ENCODE results near the gene DALRD3. TPM values are rescaled to one million over a fixed set of nuclear protein-coding genes. Genes with fewer than 3 reads are reported as not detected.

The DALRD3 gene
- polyA plus RNA-seq, 2 of the 4 experiments (the other 2 are of a cell fraction), result 20.5 to 35.8 TPM

- peak in 1 of 2 experiments; percentile 4; a peak in 2 of 6 replicates for ATAC-seq
- peaks cover 25% of the 10 kb centered on the region for H3K4me1 ChIP-seq
- no peaks in the 10 kb centered on the region for H3K9me3 ChIP-seq
- CTCF ChIA-PET, result interaction anchor here (0.6 to 16.7 kb wide), 13 partner anchors 12 to 639 kb away, joined by 3 to 385 read pairs (median 4); partner anchors contain the start of genes ARIH2, DALRD3, IMPDH2 and NDUFAF3
- TF ChIP-seq JUNB (IDR thresholded peaks at IDR 0.05) (peak; percentile 24; the same call in 1 of the 2 replicates), E2F6 (IDR thresholded peaks at IDR 0.05; ENCODE audit: borderline replicate concordance, low read depth) (peak; percentile 87), MAX (IDR thresholded peaks at IDR 0.05) (peak; percentile 51), RNF2 (IDR thresholded peaks at IDR 0.05; ENCODE audit: borderline replicate concordance, low read depth) (no peak)
- peak overlapping the region; percentile 79 for H3K4me2 ChIP-seq
- H3K4me3 ChIP-seq, result peak overlapping the region; percentile 92
- 4% methylated on average over 4 of the region's 21 CpGs for WGBS (ENCODE audit: missing lambda C conversion rate)
- peak overlapping the region; percentile 93 to 97 for H3K27ac ChIP-seq
- FAIRE-seq, result no peak
- POLR2A ChIA-PET, result interaction anchor here (0.5 to 1.7 kb wide), 7 partner anchors 12 to 440 kb away, joined by 3 to 24 read pairs (median 3); partner anchors contain the start of genes IMPDH2, NDUFAF3, NICN1 and QRICH1
- DNase-seq (ENCODE audit: low read depth in 1 of 2, low spot score in 1 of 2), result no peak
These were observed 29.1 kb downstream of the DALRD3 start for GRCh38 chr3:48989126-48989795.

GRCh38 chr3:48985831-48986376, 32.5 kb downstream of the DALRD3 start:
- Histone ChIP-seq H3K4me2 (no peak overlapping the region), H3K9me3 (no peaks in the 10 kb centered on the region), H3K4me3 (no peak overlapping the region), H3K4me1 (peaks cover 12% of the 10 kb centered on the region), H3K27ac (no peak overlapping the region)
- ChIA-PET CTCF (interaction anchor here (0.9 to 16.7 kb wide), 3 partner anchors 12 to 300 kb away, joined by 3 to 385 read pairs (median 10); partner anchors contain the start of genes DALRD3, NCKIPSD, NDUFAF3 and WDR6), POLR2A (no interaction called here)
- TF ChIP-seq PBX3 (IDR thresholded peaks at IDR 0.05) (no peak), FOSL2 (IDR thresholded peaks at IDR 0.05) (no peak), FOSL2 (CRISPR knock-in tag; IDR thresholded peaks at IDR 0.05) (no peak), POLR2A (IDR thresholded peaks at IDR 0.05; ENCODE audit: low read length) (no peak), ZC3H11A (IDR thresholded peaks at IDR 0.05) (no peak), NR3C1 (IDR thresholded peaks at IDR 0.05) (no peak), SMC3 (IDR thresholded peaks at IDR 0.05) (no peak), RARB (CRISPR knock-in tag; IDR thresholded peaks at IDR 0.05) (no peak), HEYL (CRISPR knock-in tag; IDR thresholded peaks at IDR 0.05) (no peak), BCL3 (IDR thresholded peaks at IDR 0.05) (no peak), KDM1A (IDR thresholded peaks at IDR 0.05; ENCODE audit: low read depth) (no peak), EHF (CRISPR knock-in tag; IDR thresholded peaks at IDR 0.05) (no peak), CEBPB (IDR thresholded peaks at IDR 0.05) (no peak), ZFP36 (IDR thresholded peaks at IDR 0.05; ENCODE audit: borderline replicate concordance, partially characterized antibody) (no peak), RAD21 (conservative IDR thresholded peaks at IDR 0.05 in 1 of 2, IDR thresholded peaks at IDR 0.05 in 1 of 2) (no peak), HOXB13 (CRISPR knock-in tag; IDR thresholded peaks at IDR 0.05; ENCODE audit: low read depth) (no peak), JUNB (IDR thresholded peaks at IDR 0.05) (no peak), SREBF2 (IDR thresholded peaks at IDR 0.05) (no peak), RFX5 (IDR thresholded peaks at IDR 0.05) (no peak), ZSCAN20 (CRISPR knock-in tag; IDR thresholded peaks at IDR 0.05) (no peak), USF2 (IDR thresholded peaks at IDR 0.05) (no peak)
- FAIRE-seq (no peak), ATAC-seq (no peak), DNase-seq (ENCODE audit: low read depth in 1 of 2, low spot score in 1 of 2) (no peak)
- 95% methylated on average over 7 of the region's 7 CpGs for WGBS (ENCODE audit: missing lambda C conversion rate)
